ENCODE measurements around the gene IPO4. TPM values are rescaled to one million over a fixed set of nuclear protein-coding genes. Genes with fewer than 3 reads are reported as not detected.

IPO4 gene
- total and polyA plus RNA-seq, 2 of the 8 experiments (the other 6 are each of a cell fraction or from before 2014, with no cell fraction given): 55.5 to 108 TPM

DNA sequence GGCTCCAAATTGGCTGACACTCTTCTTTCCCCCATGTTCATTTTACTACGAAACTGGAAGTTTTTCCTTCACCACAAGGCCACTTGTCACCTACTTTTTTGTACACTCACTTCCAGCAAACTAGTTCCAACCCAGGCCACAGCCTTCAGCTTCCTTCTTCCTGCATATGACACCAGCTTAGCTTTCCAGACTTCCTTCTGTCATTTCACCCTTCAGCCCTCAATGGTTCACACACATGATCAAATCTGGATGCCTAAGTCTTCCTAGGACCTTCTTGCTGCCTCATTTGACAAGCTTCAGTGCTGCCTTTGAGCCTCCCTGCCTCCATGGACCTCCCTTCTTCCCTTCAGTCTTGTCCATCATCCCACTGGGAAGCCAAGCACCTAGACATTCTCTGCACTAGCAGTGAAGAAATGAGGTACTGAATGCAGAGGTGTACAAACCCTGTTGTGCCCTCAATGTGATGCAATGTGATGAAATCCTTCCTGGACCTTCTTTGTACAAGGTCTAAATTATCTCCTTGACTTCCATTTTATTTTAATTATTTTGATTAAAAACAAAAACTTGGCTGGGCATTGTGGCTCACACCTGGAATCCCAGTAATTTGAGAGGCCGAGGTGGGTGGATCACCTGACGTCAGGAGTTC is 21.0 kb downstream of the IPO4 start:
- Histone ChIP-seq H2BK12ac (ENCODE audit: low read depth, low read length) (no peak overlapping the region), H2AK5ac (ENCODE audit: low read depth, low read length) (no peak overlapping the region), H3K4me2 (ENCODE audit: insufficient read depth in 1 of 2, low read depth in 2 of 2, low read length in 2 of 2) (no peak overlapping the region), H3K9ac (replicated peaks in 1 of 4; ENCODE audit: extremely low read depth in 1 of 4, low read depth in 3 of 4, low read length in 3 of 4) (no peak overlapping the region), H4K5ac (ENCODE audit: insufficient read length, low read depth, low read length) (no peak overlapping the region), H4K8ac (ENCODE audit: extremely low read depth, insufficient read depth, low read length) (no peak overlapping the region), H3K23ac (ENCODE audit: insufficient read length) (no peak overlapping the region), H3K36me3 (ENCODE audit: control insufficient read depth in 2 of 4, insufficient read depth in 4 of 4, low read length in 3 of 4) (peaks cover 0 to 18% (median 5%) of the 10 kb centered on the region in 4 experiments; a peak in 6 of 8 replicates), H2BK5ac (ENCODE audit: low read depth, low read length) (no peak overlapping the region), H3K18ac (ENCODE audit: extremely low read depth, low read length) (no peak overlapping the region), H3K27me3 (replicated peaks in 1 of 4; ENCODE audit: control insufficient read depth in 3 of 4, extremely low read depth in 1 of 4, insufficient read depth in 3 of 4, low read length in 3 of 4) (no peaks in the 10 kb centered on the region), H2AFZ (ENCODE audit: low read length) (no peak overlapping the region), H3K79me1 (ENCODE audit: low read depth, low read length) (no peaks in the 10 kb centered on the region), H3K23me2 (ENCODE audit: low read depth, low read length) (peaks cover 5% of the 10 kb centered on the region; the same call in 1 of the 2 replicates), H3K9me3 (ENCODE audit: insufficient read depth in 2 of 2, low read depth in 1 of 2, low read length in 1 of 2) (no peaks in the 10 kb centered on the region), H3K79me2 (ENCODE audit: control insufficient read depth in 1 of 2, insufficient read depth in 2 of 2, low read length in 2 of 2) (no peaks in the 10 kb centered on the region), H2BK15ac (ENCODE audit: low read length) (no peak overlapping the region), H4K91ac (replicated peaks; ENCODE audit: insufficient read length, low read length) (no peak overlapping the region), H3K4me1 (replicated peaks in 1 of 4; ENCODE audit: control insufficient read depth in 3 of 4, insufficient read depth in 4 of 4, low read length in 3 of 4) (peaks cover 0 to 4% (median 2%) of the 10 kb centered on the region in 4 experiments; a peak in 4 of 7 replicates), H3K14ac (ENCODE audit: insufficient read length) (no peak overlapping the region), H3K56ac (replicated peaks; ENCODE audit: insufficient read length, low read depth, low read length) (no peak overlapping the region), H2BK120ac (replicated peaks; ENCODE audit: low read depth, low read length) (no peak overlapping the region), H3K4ac (replicated peaks; ENCODE audit: insufficient read length, low read depth, low read length) (no peak overlapping the region), H2BK20ac (ENCODE audit: low read length) (no peak overlapping the region), H3K4me3 (ENCODE audit: extremely low read depth in 1 of 4, insufficient read depth in 2 of 4, low read depth in 3 of 4, low read length in 4 of 4) (no peak overlapping the region), H4K20me1 (replicated peaks in 1 of 2; ENCODE audit: control insufficient read depth in 1 of 2, insufficient read depth in 2 of 2, low read length in 2 of 2) (peaks cover 0 to 9% of the 10 kb centered on the region in 2 experiments), H3K27ac (ENCODE audit: low read depth, low read length) (no peak overlapping the region)
- no peak for DNase-seq (ENCODE audit: low read depth in 1 of 2, low spot score in 2 of 2)
- ChIA-PET POLR2A (ENCODE audit: partially characterized antibody) (interaction anchor here (0.9 kb wide), 1 partner anchor 10 kb away, joined by 3 read pairs; no protein-coding TSS in a partner anchor), CTCF (ENCODE audit: partially characterized antibody) (no interaction called here)
- TF ChIP-seq SP4 (IDR thresholded peaks at IDR 0.05; ENCODE audit: low read length) (no peak), CBX5 (IDR thresholded peaks at IDR 0.05; ENCODE audit: low read depth, low read length) (no peak), HDAC6 (IDR thresholded peaks at IDR 0.05; ENCODE audit: low read depth, low read length) (no peak), SAP30 (IDR thresholded peaks at IDR 0.05; ENCODE audit: insufficient read depth, insufficient replicate concordance, low read length) (no peak), MAFK (IDR thresholded peaks at IDR 0.05; ENCODE audit: low read depth, low read length) (no peak), BACH1 (IDR thresholded peaks at IDR 0.05; ENCODE audit: low read length) (no peak), KDM5A (IDR thresholded peaks at IDR 0.05; ENCODE audit: low read length) (no peak), POLR2AphosphoS5 (IDR thresholded peaks at IDR 0.05; ENCODE audit: low read depth, low read length) (no peak), TAF7 (optimal IDR thresholded peaks at IDR 0.05; ENCODE audit: borderline replicate concordance, low read depth, low read length) (no peak), SIX5 (IDR thresholded peaks at IDR 0.05; ENCODE audit: low read depth, low read length) (no peak)
- TF ChIP-seq, protein P1, sequence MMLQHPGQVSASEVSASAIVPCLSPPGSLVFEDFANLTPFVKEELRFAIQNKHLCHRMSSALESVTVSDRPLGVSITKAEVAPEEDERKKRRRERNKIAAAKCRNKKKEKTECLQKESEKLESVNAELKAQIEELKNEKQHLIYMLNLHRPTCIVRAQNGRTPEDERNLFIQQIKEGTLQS (IDR thresholded peaks at IDR 0.05; ENCODE audit: insufficient read depth, low read depth, low read length): no peak
- FAIRE-seq: no peak
- 92% methylated on average over 3 of the region's 3 CpGs; no CpG with 5 or more reads in 1 of the 2 experiments for WGBS, 2 experiments (ENCODE audit: extremely low coverage in 1 of 2, insufficient coverage in 1 of 2, insufficient read length in 1 of 2, insufficient replicate concordance in 2 of 2, low coverage in 1 of 2, low lambda C conversion rate in 2 of 2, missing lambda C conversion rate in 1 of 2)

Data from H1 (cell line).